Loucy (cell line): ENCODE measurements around the gene SAP30.

ENCODE experiments used
- CTCF ChIP-seq: fragments of 200-600 bp; sonication (generic); conservative IDR thresholded peaks from 2 replicates; pipeline ENCODE4 v1.5.1; 2014; ENCODE audit warnings: mild to moderate bottlenecking, antibody characterized with exemption, low read length
- EZH2phosphoT487 ChIP-seq: fragments of 200-600 bp; IDR thresholded peaks from 2 replicates; pipeline ENCODE4 v1.6.1; 2018; ENCODE audit warnings: antibody characterized with exemption, mild to moderate bottlenecking, moderate library complexity, borderline replicate concordance

DNA sequence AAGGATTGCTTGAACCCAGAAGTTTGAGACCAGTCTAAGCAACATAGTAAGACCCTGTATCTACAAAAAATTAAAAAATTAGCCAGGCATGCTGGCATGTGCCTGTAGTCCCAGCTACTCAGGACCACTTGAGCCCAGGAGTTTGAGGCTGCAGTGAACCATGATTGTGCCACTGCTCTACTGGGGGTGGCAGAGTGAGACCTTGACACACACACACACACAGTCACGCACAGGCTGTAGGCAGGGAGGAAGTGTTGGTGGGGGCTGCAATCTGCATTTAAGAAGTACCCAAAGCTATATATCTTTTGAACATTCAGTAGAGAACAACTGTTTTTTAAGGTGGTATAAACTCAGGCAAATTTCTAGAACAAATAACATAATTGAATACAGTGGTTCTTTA lies 20.9 kb downstream of the SAP30 start:
- no peak for TF ChIP-seq CTCF
- TF ChIP-seq EZH2phosphoT487, result no peak
